K562 (cell line): ENCODE measurements around the gene USP48. TPM values are rescaled to one million over a fixed set of nuclear protein-coding genes. Genes with fewer than 3 reads are reported as not detected.

ENCODE experiments used
- DDX20 ChIP-seq: fragments of 450-650 bp; IDR thresholded peaks from 2 replicates; pipeline ENCODE4 v1.6.1; 2016; ENCODE audit warnings: missing genetic modification characterization, low read depth, mild to moderate bottlenecking, missing compliant biosample characterization, moderate library complexity
- DEAF1 ChIP-seq: fragments of 450-650 bp; formaldehyde crosslinking; IDR thresholded peaks from 2 replicates; pipeline ENCODE4 v1.4.0; 2020; ENCODE audit warnings: mild to moderate bottlenecking, moderate library complexity
- ELK1 ChIP-seq: sonication (generic); formaldehyde crosslinking; IDR thresholded peaks from 2 replicates; pipeline ENCODE4 v1.8.1; 2022; ENCODE audit warnings: missing genetic modification reagents
- FIP1L1 ChIP-seq: fragments of 200-400 bp; formaldehyde crosslinking; IDR thresholded peaks from 2 replicates; pipeline ENCODE4 v1.6.1; 2018; ENCODE audit warnings: mild to moderate bottlenecking, low read depth, low read length; ENCODE audit not compliant: poor library complexity, severe bottlenecking
- IFI16 ChIP-seq: fragments of 250-450 bp; sonication (Bioruptor Pico); IDR thresholded peaks from 2 replicates; pipeline ENCODE4 v2.1.2; 2022; ENCODE audit warnings: mild to moderate bottlenecking, inconsistent platforms
- MCM5 ChIP-seq: fragments of 450-650 bp; IDR thresholded peaks from 2 replicates; pipeline ENCODE4 v1.6.1; 2016; ENCODE audit warnings: low read depth
- MCM7 ChIP-seq, 2 experiments: fragments of 450-650 bp; IDR thresholded peaks; 2 replicates each; pipeline ENCODE4 v1.6.1; 2016 to 2018
- TAF1 ChIP-seq: IDR thresholded peaks from 2 replicates; pipeline ENCODE4 v1.6.1; 2011; ENCODE audit warnings: mild to moderate bottlenecking, low read length, moderate library complexity; ENCODE audit not compliant: insufficient read depth, control insufficient read depth, severe bottlenecking; ENCODE audit errors: extremely low read depth
- YY1 ChIP-seq, 3 experiments: IDR thresholded peaks; 2 replicates each; pipeline ENCODE4 v1.6.1; 2011; ENCODE audit warnings: low read length in 2 of 3, mild to moderate bottlenecking in 2 of 3, moderate library complexity in 2 of 3, borderline replicate concordance in 1 of 3, control low read depth in 1 of 3, low read depth in 1 of 3; ENCODE audit not compliant: insufficient read depth in 3 of 3, insufficient replicate concordance in 2 of 3, control insufficient read depth in 1 of 3, insufficient read length in 1 of 3; ENCODE audit errors: extremely low read depth in 1 of 3
- ZBTB33 ChIP-seq: sonication (generic); formaldehyde crosslinking; IDR thresholded peaks from 2 replicates; pipeline ENCODE4 v1.8.1; 2023; ENCODE audit warnings: mild to moderate bottlenecking, missing genetic modification reagents
- ZNF592 ChIP-seq: fragments of 450-650 bp; IDR thresholded peaks from 2 replicates; pipeline ENCODE4 v1.6.1; 2017; ENCODE audit warnings: antibody characterized with exemption, mild to moderate bottlenecking
- polyA plus RNA-seq, 8 experiments: library from polyadenylated mRNA; depleted of rRNA in 4 of 8; stranded (reverse) in 5 of 8; unstranded in 3 of 8; fragments of >200 nt; fragmentation: Nextera tagmentation in 2 of 8; fragmentation: Illumina TruSeq in 1 of 8; extraction: Ambion mirVana in 2 of 8; extraction: Trizol in 1 of 8; gene quantifications; 2 replicates each; pipeline versions ENCODE4 v1.2.1 to v1.2.3, GENCODE V29; 2011 to 2014; ENCODE audit warnings: inconsistent platforms in 1 of 8, missing spikeins in 1 of 8
- total RNA-seq, 7 experiments: library from RNA; depleted of rRNA in 6 of 7; stranded (reverse); fragments of >200 nt in 6 of 7; fragmentation: Illumina TruSeq in 2 of 7; extraction: Trizol in 2 of 7; gene quantifications; 2 replicates each; pipeline versions ENCODE4 v1.2.1 to v1.2.3, GENCODE V29; 2011 to 2021; ENCODE audit warnings: low replicate concordance in 1 of 7

The USP48 gene
- total and polyA plus RNA-seq, 9 of the 15 experiments (the other 6 are each of a cell fraction or from before 2014, with no cell fraction given): 23.3 to 123 (median 106) TPM

GRCh38 chr1:21659099-21659923 is 123.6 kb downstream of the USP48 start (continued):
- TF ChIP-seq DEAF1 (CRISPR knock-in tag) (peak; percentile 96), DDX20 (tag) (0 out of 2 replicates have a peak, but pooled peaks have one; percentile 53), TAF1 (no peak), YY1 (IDR thresholded peaks at IDR 0.05; ENCODE audit: borderline replicate concordance in 1 of 3, control insufficient read depth in 1 of 3, extremely low read depth in 1 of 3, insufficient read depth in 3 of 3, insufficient read length in 1 of 3, insufficient replicate concordance in 2 of 3, low read depth in 1 of 3, low read length in 2 of 3) (peak in 2 of 3 experiments; percentile 44 to 65), FIP1L1 (peak; percentile 94), ZNF592 (peak; percentile 80), IFI16 (CRISPR knock-in tag) (no peak), MCM7 (IDR thresholded peaks at IDR 0.05) (no peak), ELK1 (CRISPR knock-in tag) (no peak), MCM5 (no peak), ZBTB33 (peak; percentile 97)
